H1 (cell line): Measurements from ENCODE around the gene POGK. TPM values are rescaled to one million over a fixed set of nuclear protein-coding genes. Genes with fewer than 3 reads are reported as not detected.

ENCODE experiments used
- CTCF ChIA-PET: fragments of 300-600 bp; sonication (Branson Sonifier 250); formaldehyde crosslinking; loops from one replicate; lab custom pipeline; 2021; ENCODE audit not compliant: partially characterized antibody; lab: Charles Lee
- POLR2A ChIA-PET: fragments of 300-600 bp; sonication (Branson Sonifier 250); formaldehyde crosslinking; loops from one replicate; lab custom pipeline; 2021; ENCODE audit warnings: inconsistent platforms; ENCODE audit not compliant: partially characterized antibody; lab: Charles Lee
- DNase-seq, 2 experiments: peaks; one replicate each; pipeline versions ENCODE4 v3.0.0 to v3.0.0-alpha.2; 2010 to 2022; ENCODE audit warnings: low spot score in 2 of 2, low read depth in 1 of 2, mixed read lengths in 1 of 2
- FAIRE-seq: peaks from 2 replicates; lab custom pipeline; 2011; peaks lifted over from hg19 to GRCh38; lab: Jason Lieb, UNC
- H2AFZ ChIP-seq: 2 replicates; pipeline ENCODE4 v1.8.1; 2012; ENCODE audit warnings: low read length, inconsistent platforms
- H2AK5ac ChIP-seq: 2 replicates; pipeline ENCODE4 v1.6.1; 2013; ENCODE audit warnings: low read depth, low read length
- H2BK120ac ChIP-seq: replicated peaks from 2 replicates; pipeline ENCODE3; 2013; ENCODE audit warnings: low read depth, low read length, inconsistent platforms
- H2BK12ac ChIP-seq: 2 replicates; pipeline ENCODE4 v1.6.1; 2013; ENCODE audit warnings: low read depth, low read length
- H2BK15ac ChIP-seq: 2 replicates; pipeline ENCODE4 v1.6.1; 2013; ENCODE audit warnings: low read length
- H2BK20ac ChIP-seq: 2 replicates; pipeline ENCODE4 v1.6.1; 2013; ENCODE audit warnings: low read length
- H2BK5ac ChIP-seq: 2 replicates; pipeline ENCODE4 v1.6.1; 2013; ENCODE audit warnings: low read depth, low read length
- H3K14ac ChIP-seq: 2 replicates; pipeline ENCODE4 v1.6.1; 2013; ENCODE audit warnings: inconsistent platforms; ENCODE audit not compliant: insufficient read length
- H3K18ac ChIP-seq: 2 replicates; pipeline ENCODE4 v1.6.1; 2013; ENCODE audit warnings: low read length; ENCODE audit errors: extremely low read depth
- H3K23ac ChIP-seq: 2 replicates; pipeline ENCODE4 v1.6.1; 2013; ENCODE audit warnings: inconsistent platforms; ENCODE audit not compliant: insufficient read length
- H3K23me2 ChIP-seq: 2 replicates; pipeline ENCODE4 v1.6.1; 2013; ENCODE audit warnings: low read depth, low read length
- H3K27ac ChIP-seq: 2 replicates; pipeline ENCODE4 v1.6.1; 2011; ENCODE audit warnings: low read depth, low read length, inconsistent platforms
- H3K27me3 ChIP-seq, 4 experiments: replicated peaks in 1 of 4; 1 replicate in 1 of 4; 2 replicates in 3 of 4; pipeline versions ENCODE4 v1.6.1 to v1.8.1; 2011 to 2013; ENCODE audit warnings: low read length in 3 of 4, mild to moderate bottlenecking in 3 of 4, inconsistent platforms in 2 of 4, mixed read lengths in 2 of 4, moderate library complexity in 1 of 4; ENCODE audit not compliant: control insufficient read depth in 3 of 4, insufficient read depth in 3 of 4; ENCODE audit errors: extremely low read depth in 1 of 4
- H3K36me3 ChIP-seq, 4 experiments: 2 replicates each; pipeline versions ENCODE4 v1.6.1 to v1.8.1; 2011 to 2013; ENCODE audit warnings: mild to moderate bottlenecking in 4 of 4, low read length in 3 of 4, moderate library complexity in 2 of 4, control low read depth in 1 of 4, inconsistent platforms in 1 of 4; ENCODE audit not compliant: insufficient read depth in 4 of 4, control insufficient read depth in 2 of 4
- H3K4ac ChIP-seq: replicated peaks from 2 replicates; pipeline ENCODE3; 2013; ENCODE audit warnings: low read length, low read depth, mixed read lengths, inconsistent platforms; ENCODE audit not compliant: insufficient read length
- H3K4me1 ChIP-seq, 4 experiments: replicated peaks in 1 of 4; 1 replicate in 1 of 4; 2 replicates in 3 of 4; pipeline versions ENCODE4 v1.6.1 to v1.8.1; 2011 to 2013; ENCODE audit warnings: low read length in 3 of 4, inconsistent platforms in 2 of 4, mixed read lengths in 1 of 4; ENCODE audit not compliant: insufficient read depth in 4 of 4, control insufficient read depth in 3 of 4
- H3K4me2 ChIP-seq, 2 experiments: 2 replicates each; pipeline versions ENCODE4 v1.6.1 to v1.8.1; 2011 to 2013; ENCODE audit warnings: low read depth in 2 of 2, low read length in 2 of 2, control low read depth in 1 of 2, inconsistent platforms in 1 of 2, mild to moderate bottlenecking in 1 of 2; ENCODE audit not compliant: insufficient read depth in 1 of 2
- H3K4me3 ChIP-seq, 4 experiments: fragments of 200-600, 300-600 bp in 1 of 4; sonication (generic), shearing (Covaris generic), sonication (Bioruptor Twin) in 1 of 4; 2 replicates each; pipeline versions ENCODE4 v1.5.1 to v1.8.1; 2011 to 2016; ENCODE audit warnings: low read length in 4 of 4, low read depth in 3 of 4, control low read depth in 2 of 4, inconsistent platforms in 2 of 4, mild to moderate bottlenecking in 2 of 4, mixed read lengths in 1 of 4, moderate library complexity in 1 of 4; ENCODE audit not compliant: insufficient read depth in 2 of 4; ENCODE audit errors: extremely low read depth in 1 of 4
- H3K56ac ChIP-seq: replicated peaks from 2 replicates; pipeline ENCODE3; 2013; ENCODE audit warnings: low read depth, mild to moderate bottlenecking, mixed read lengths, low read length, inconsistent platforms; ENCODE audit not compliant: insufficient read length
- H3K79me1 ChIP-seq: 2 replicates; pipeline ENCODE4 v1.6.1; 2013; ENCODE audit warnings: low read depth, low read length, control low read depth
- H3K79me2 ChIP-seq, 2 experiments: 2 replicates each; pipeline versions ENCODE4 v1.6.1 to v1.8.1; 2012 to 2013; ENCODE audit warnings: low read length in 2 of 2, mild to moderate bottlenecking in 2 of 2, inconsistent platforms in 1 of 2; ENCODE audit not compliant: insufficient read depth in 2 of 2, control insufficient read depth in 1 of 2
- H3K9ac ChIP-seq, 4 experiments: replicated peaks in 1 of 4; 1 replicate in 1 of 4; 2 replicates in 3 of 4; pipeline versions ENCODE4 v1.6.1 to v1.8.1; 2011 to 2013; ENCODE audit warnings: low read depth in 3 of 4, low read length in 3 of 4, control low read depth in 2 of 4, mild to moderate bottlenecking in 2 of 4, moderate library complexity in 2 of 4, inconsistent platforms in 1 of 4; ENCODE audit errors: extremely low read depth in 1 of 4
- H3K9me3 ChIP-seq, 2 experiments: 2 replicates each; pipeline versions ENCODE4 v1.6.1 to v1.8.1; 2012 to 2013; ENCODE audit warnings: mild to moderate bottlenecking in 2 of 2, moderate library complexity in 2 of 2, control low read depth in 1 of 2, inconsistent platforms in 1 of 2, low read depth in 1 of 2, low read length in 1 of 2, mixed read lengths in 1 of 2; ENCODE audit not compliant: insufficient read depth in 2 of 2
- H4K20me1 ChIP-seq, 2 experiments: replicated peaks in 1 of 2; 2 replicates each; pipeline versions ENCODE3 to v1.8.1; 2011 to 2013; ENCODE audit warnings: inconsistent platforms in 2 of 2, low read length in 2 of 2, mild to moderate bottlenecking in 1 of 2; ENCODE audit not compliant: insufficient read depth in 2 of 2, control insufficient read depth in 1 of 2
- H4K5ac ChIP-seq: 2 replicates; pipeline ENCODE4 v1.6.1; 2013; ENCODE audit warnings: low read length, low read depth, mixed read lengths, inconsistent platforms; ENCODE audit not compliant: insufficient read length
- H4K8ac ChIP-seq: 2 replicates; pipeline ENCODE4 v1.8.0; 2013; ENCODE audit warnings: mild to moderate bottlenecking, moderate library complexity, low read length, inconsistent platforms; ENCODE audit not compliant: insufficient read depth; ENCODE audit errors: extremely low read depth
- H4K91ac ChIP-seq: replicated peaks from 2 replicates; pipeline ENCODE3; 2013; ENCODE audit warnings: low read length, mixed read lengths, inconsistent platforms; ENCODE audit not compliant: insufficient read length
- KDM5A ChIP-seq: fragments of 200-600 bp; IDR thresholded peaks from 2 replicates; pipeline ENCODE4 v1.7.1; 2012; ENCODE audit warnings: mild to moderate bottlenecking, low read length, inconsistent platforms, mixed read lengths
- WGBS, 2 experiments: shearing (Covaris generic) in 1 of 2; methylation state at CpG; one replicate each; pipeline versions ENCODE4 v1.1.6 to v1.1.7; 2013 to 2015; ENCODE audit warnings: low lambda C conversion rate in 2 of 2, mixed read lengths in 2 of 2, inconsistent platforms in 1 of 2, low coverage in 1 of 2, missing lambda C conversion rate in 1 of 2; ENCODE audit not compliant: insufficient replicate concordance in 2 of 2, insufficient coverage in 1 of 2, insufficient read length in 1 of 2; ENCODE audit errors: extremely low coverage in 1 of 2, missing lambda C conversion rate in 1 of 2; 5-methylcytosine and 5-hydroxymethylcytosine counted together
- polyA plus RNA-seq, 7 experiments: library from polyadenylated mRNA; depleted of rRNA in 3 of 7; stranded (reverse) in 5 of 7; unstranded in 2 of 7; fragments of >200 nt in 5 of 7; fragments of 200-250 nt in 2 of 7; gene quantifications; 1 replicate in 5 of 7; 2 replicates in 1 of 7; 4 replicates in 1 of 7; pipeline versions ENCODE4 v1.2.1 to v1.2.3, GENCODE V29; 2011 to 2013; ENCODE audit warnings: missing spikeins in 2 of 7, mixed read lengths in 2 of 7
- total RNA-seq: library from RNA; stranded (reverse); fragmentation: NEBNext Ultra II Directional; extraction: Animal tissue kit (Norgen Biotek cat#: 25700); gene quantifications from 2 replicates; pipeline ENCODE4 v1.2.1, GENCODE V29; 2021

Gene POGK
- total and polyA plus RNA-seq, 2 of the 8 experiments (the other 6 are each of a cell fraction or from before 2014, with no cell fraction given): 16.9 to 40.3 TPM

DNA sequence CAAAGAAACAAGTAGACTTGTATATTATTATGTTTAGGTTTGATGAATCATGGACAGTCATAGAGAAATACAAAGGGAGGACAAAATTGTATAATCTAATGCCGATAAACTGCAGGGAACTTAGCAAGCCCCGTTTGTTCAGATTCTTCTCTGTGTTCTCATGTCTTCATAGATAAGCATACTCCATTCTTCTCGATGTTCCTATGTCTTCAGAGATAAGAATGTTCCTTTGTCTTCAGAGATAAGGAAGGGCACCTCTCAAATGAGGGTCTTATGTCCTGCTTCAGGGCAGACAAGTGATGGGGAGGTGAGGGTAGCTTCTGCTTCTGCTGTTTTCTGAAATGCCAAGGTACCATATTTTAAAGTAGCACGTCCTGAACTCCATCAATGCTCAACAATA, 56.5 kb downstream of the POGK start:
- no peaks in the 10 kb centered on the region for H3K4me1 ChIP-seq
- no peak overlapping the region for H2BK12ac ChIP-seq
- no peak overlapping the region for H2BK5ac ChIP-seq
- H3K79me2 ChIP-seq: no peaks in the 10 kb centered on the region
- no peak overlapping the region for H3K4ac ChIP-seq
- H3K14ac ChIP-seq: no peak overlapping the region
- H3K27ac ChIP-seq: no peak overlapping the region
- H3K36me3 ChIP-seq: no peaks in the 10 kb centered on the region
- H3K56ac ChIP-seq: no peak overlapping the region
- H3K27me3 ChIP-seq: no peaks in the 10 kb centered on the region; a peak in 1 of 7 replicates
- H3K79me1 ChIP-seq: no peaks in the 10 kb centered on the region
- POLR2A ChIA-PET: no interaction called here
- H2AFZ ChIP-seq: no peak overlapping the region
- WGBS, 2 experiments: 83% methylated on average over 4 of the region's 4 CpGs; no CpG with 5 or more reads in 1 of the 2 experiments
- H2BK20ac ChIP-seq: no peak overlapping the region
- TF ChIP-seq KDM5A: no peak
- H2AK5ac ChIP-seq: no peak overlapping the region
- no peak for DNase-seq
- CTCF ChIA-PET: interaction anchor here (3.3 kb wide), 1 partner anchor 15 kb away, joined by 17 read pairs; no protein-coding TSS in a partner anchor
- no peaks in the 10 kb centered on the region for H3K23me2 ChIP-seq
- H4K8ac ChIP-seq: no peak overlapping the region
- no peak overlapping the region for H2BK120ac ChIP-seq
- no peak overlapping the region for H4K5ac ChIP-seq
- H3K9ac ChIP-seq: no peak overlapping the region
- FAIRE-seq: no peak
- no peaks in the 10 kb centered on the region for H4K20me1 ChIP-seq
- no peak overlapping the region for H4K91ac ChIP-seq
- no peak overlapping the region for H3K4me3 ChIP-seq
- H3K9me3 ChIP-seq: peaks cover 16% of the 10 kb centered on the region in 2 experiments
- no peak overlapping the region for H3K23ac ChIP-seq
- H3K4me2 ChIP-seq: no peak overlapping the region
- H3K18ac ChIP-seq: no peak overlapping the region
- no peak overlapping the region for H2BK15ac ChIP-seq
